Epidermal melanocyte (primary cell): ENCODE measurements around the gene CKM.
"Not testable (repeated sequence)": the region's sequence is repeated elsewhere in the genome, so short reads cannot be mapped to it uniquely, and the experiment has no call there.

Experiments
- DNase-seq: peaks from one replicate; pipeline ENCODE4 v3.0.0; 2011; ENCODE audit warnings: low spot score; ENCODE audit not compliant: insufficient read length

CKM gene

DNA sequence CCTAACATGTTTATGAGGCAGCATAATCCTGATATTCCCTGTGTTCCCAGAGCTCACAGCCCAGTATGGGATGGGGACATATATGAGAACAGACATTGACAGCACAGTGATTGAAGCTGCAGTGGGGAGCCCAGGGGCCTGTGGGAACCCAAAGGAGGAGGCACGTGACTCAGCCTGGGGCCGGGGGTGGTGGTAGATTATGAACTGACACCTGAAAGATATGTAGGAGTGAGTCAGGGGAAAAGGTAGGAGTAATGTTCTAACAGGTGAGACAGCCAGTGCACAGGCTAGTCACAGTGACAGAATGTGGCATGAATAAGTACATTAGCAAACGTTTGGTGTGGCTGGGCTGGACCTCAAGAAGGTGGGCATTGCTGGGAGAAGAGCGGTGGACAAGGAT, 29.0 kb downstream of the CKM start:
- DNase-seq: no peak

DNA sequence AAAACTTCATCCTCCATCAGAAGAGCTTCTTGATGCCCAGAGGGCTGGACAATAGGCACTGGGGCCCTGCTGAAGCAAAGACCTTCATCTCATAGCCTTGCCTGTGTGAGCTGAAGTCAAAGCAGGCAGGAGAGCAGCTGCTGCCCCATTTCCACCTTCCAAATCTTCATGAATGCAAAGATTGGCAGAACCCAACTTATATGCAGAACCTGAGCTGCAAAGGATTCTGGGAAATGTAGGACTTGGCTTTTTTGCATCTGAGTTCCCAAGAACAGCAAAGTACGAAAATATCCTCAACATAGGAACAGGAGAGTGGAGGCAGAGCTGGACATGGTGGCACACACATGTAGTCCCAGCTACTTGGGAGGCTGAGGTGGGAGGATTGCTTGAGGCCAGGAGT, 30.8 kb downstream of the CKM start:
- no peak for DNase-seq

DNA sequence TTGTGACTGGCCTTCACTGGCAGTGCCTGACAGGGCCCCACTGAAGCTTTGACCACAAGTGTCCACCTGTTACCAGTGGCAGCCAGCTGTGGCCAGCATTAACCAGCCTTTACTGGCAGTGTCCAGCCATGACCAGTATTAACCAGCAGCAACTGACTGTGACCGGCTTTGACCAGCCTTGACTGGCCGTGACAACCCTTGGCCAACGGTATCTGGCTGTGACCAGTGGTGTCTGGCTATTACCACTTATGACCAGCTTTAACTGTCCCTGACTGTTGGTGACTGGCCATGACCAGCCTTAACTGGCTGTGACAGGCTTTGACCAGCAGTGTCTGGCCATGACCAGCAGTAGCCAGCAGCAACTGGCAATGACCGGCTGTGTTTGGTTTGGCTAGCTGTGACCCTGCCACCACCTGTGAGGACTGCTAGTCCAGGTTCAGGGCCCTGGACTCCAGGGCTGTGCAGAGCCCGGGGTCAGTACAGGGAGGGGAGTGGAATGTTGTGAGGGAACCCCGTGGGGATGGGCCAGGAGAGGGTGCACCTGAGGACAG, 32.2 kb downstream of the CKM start:
- no peak for DNase-seq

DNA sequence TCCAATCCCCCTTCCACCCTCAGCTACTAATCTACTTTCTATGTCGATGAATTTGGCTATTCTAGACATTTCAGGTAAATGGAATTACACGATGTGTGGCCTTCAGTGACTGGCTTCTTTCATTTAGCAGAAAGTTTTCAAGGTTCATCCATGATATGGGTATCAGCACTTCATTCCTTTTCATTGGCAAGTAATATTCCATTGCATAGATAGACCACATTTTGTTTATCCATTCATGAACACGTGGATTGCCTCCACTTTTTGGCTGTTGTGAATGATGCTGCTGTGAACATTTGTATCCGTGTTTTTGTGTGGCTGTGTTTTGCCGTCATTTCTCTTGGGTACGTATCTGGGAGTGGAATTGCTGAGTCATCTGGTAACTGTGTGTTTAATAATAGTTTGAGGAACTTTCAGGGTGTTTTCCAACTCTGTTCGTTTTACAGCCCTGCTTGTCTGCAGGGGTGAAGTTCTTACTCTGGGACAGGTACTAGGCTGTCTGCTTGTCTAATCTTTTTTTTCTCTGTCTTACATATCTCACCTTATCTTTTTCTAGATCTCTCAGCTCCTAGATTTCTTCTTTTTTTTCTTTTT, 39.1 kb downstream of the CKM start:
- no peak for DNase-seq

DNA sequence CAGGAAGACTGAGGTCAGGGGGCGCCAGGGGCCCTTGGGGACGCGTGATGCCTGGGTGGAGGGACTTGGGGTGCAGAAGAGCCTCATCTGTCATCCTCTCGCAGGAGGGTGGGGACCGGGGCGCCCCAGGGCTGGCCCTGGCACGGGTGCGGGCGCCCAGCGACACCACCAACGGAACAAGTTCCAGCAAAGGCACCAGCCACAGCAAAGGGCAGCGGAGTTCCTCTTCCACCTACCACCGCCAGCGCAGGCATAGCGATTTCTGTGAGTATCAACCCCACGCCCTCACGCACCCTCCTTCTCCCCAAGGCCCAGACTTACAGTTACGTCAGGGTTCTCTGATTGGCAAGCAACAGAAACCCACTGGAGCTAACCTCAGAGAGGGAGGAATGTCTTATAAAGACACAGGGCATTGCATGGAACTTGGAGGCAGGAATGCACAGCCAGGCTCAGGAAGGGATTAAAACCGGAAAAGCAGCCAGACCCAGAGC, 42.2 kb downstream of the CKM start:
- DNase-seq: no peak

DNA sequence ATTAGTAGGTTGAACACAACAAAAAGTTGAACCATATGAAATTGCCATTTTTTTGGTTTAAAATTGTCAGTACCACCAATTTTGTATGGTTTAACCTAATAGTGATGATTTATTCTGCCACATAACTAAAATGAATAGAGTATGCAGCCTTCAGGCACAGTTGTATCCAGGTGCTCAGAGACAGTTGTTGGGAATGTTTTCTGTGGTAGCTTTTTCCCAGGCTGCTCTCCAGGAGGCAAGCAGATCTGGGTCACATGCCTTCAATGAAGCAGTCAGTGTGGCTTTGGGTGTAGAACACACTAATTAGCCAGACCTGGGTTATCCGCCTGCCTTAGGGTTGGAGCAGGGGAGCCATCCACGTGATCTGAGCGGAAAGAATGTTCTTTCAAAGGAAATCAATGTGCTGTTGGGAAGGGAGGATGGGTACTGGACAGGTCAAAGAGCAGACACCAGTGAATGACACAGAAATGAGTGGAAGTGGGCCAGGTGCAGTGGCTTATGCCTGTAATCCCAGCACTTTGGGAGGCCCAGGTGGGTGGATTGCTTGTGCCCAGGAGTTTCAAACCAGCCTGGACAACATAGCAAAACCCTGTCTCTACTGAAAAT, 43.0 kb downstream of the CKM start:
- DNase-seq: no peak

DNA sequence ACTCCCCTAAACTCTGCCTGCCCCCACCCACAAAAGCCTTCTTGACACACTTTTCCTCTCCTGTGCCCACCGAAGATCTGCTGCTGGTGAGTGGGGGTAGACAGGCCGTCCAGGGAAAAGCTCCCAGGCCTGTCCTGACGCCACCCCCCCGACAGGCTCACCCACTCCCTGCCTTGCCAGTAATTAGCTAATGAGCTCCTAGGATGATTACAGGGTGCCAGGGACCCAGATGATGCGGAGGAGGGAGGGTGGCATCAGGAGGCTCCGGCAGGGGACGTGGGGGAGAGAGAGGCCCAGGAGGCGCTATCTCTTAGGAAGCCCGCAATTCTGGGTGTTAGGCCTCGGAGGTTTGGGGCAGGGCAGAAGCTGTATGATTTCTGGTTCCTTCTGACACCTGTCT, 44.6 kb downstream of the CKM start:
- DNase-seq: no peak

DNA sequence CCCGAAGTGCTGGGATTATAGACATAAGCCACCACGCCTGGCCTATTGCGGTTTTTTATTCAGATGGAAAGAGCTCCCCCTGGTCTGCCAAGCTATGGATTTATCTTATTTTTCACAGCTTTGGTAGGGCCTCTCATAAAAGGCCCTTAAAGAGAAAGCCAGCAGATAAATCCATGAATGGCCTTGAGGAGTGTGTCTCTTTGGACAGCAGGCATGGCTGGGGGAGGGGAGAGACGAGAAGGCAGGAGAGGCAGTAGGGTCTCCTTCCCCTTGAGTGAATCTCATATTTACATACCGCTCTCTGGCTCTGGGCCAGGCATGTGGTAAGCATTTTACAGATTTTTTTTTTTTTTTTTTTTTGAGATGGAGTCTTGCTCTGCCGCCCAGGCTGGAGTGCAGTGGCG, 46.4 kb downstream of the CKM start:
- DNase-seq: no peak

DNA sequence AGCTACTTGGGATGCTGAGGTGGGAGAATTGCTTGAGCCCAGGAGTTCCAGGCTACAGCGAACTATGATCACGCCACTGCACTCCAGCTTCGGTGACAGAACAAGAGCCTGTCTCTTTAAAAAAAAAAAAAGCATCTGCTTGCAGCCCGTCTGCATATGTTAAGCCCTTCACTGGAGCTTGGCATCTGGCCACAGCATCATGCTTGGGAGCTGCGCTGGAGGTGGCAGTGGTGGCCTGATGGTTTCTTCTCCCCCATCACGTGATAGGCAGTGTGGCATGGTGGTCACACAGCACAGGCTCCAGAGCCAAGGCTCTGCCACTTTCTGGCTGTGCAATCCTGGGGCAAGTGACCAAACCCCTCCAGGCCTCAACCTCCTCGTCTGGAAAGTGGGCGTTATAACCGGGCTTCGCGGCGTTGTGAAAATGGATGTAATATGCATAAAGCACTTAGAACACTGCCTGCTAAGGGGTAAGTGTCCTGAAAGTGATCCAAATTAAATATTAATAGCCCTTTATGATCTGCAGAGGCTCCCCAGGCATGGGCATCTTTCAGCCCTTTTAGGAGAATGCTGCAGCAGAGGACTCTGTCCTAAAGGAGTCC, 47.2 kb downstream of the CKM start:
- no peak for DNase-seq

DNA sequence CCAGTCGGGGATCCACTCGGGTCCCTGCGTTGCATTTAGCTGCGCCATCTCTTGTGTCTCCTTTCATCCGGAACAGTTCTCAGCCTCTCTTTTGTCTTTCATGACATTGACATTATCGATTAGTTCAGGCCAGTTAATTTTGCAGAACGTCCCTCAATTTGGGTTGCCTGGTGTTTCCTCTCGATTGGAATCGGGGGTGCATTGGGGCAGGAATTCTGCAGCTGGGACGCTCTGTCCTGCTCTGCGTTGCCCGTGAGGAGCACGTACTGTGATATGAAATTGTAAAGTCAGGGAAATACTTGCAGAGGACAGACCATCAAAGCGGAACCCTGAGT, 49.2 kb downstream of the CKM start:
- DNase-seq: no peak

DNA sequence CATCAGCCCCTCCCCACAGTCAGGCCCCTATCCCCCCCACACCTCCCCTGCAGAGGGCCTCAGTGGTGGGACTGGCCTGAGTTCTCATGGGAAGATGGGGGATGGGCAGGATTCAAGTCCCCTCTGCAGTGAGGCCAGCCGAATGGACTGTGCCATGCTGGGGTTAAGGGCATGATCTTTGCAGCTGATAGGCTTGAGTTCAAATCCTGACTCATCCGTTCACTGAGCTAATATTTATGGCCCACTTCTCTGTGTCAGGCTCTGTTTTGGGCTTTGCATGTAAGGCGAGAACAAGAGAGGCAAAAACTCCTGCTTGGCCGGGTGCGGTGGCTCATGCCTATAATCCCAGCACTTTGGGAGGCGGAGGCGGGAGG, 51.0 kb downstream of the CKM start:
- DNase-seq: no peak

DNA sequence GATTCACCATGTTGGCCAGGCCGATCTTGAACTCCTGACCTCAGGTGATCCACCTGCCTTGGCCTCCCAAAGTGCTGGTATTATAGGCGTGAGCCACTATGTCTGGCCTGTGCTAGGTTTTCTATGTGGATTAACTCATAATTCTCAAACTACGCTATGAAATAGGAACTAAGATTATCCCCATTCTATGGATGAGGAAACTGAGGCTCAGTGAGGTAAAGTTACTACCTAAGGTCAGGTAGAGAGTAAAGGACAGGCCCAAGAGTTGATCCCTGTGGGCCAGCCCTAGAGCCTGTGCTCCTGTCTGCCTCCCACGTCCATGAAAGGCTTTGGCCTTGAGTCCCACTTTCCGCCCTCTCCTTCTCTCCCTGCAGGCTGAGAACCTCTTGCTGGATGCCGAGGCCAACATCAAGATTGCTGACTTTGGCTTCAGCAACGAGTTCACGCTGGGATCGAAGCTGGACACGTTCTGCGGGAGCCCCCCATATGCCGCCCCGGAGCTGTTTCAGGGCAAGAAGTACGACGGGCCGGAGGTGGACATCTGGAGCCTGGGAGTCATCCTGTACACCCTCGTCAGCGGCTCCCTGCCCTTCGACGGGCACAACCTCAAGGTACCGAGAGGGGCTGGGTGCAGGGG, 51.5 kb downstream of the CKM start:
- DNase-seq: no peak

DNA sequence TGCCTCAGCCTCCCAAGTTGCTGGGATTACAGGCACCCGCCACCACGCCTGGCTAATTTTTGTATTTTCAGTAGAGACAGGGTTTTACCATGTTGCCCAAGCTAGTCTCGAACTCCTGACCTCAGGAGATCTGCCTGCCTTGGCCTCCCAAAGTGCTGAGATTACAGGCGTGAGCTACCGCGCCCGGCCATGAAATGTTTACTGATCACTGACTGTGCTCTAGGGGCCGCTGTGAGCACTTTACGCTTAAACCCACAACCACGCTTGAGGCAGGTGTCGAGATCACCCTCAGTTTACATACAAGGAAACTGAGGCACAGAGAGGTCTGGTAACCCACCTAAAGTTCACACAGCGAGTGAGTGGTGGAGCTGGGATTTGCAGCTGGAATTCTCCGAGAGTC, 52.7 kb downstream of the CKM start:
- not testable (repeated sequence) for DNase-seq

DNA sequence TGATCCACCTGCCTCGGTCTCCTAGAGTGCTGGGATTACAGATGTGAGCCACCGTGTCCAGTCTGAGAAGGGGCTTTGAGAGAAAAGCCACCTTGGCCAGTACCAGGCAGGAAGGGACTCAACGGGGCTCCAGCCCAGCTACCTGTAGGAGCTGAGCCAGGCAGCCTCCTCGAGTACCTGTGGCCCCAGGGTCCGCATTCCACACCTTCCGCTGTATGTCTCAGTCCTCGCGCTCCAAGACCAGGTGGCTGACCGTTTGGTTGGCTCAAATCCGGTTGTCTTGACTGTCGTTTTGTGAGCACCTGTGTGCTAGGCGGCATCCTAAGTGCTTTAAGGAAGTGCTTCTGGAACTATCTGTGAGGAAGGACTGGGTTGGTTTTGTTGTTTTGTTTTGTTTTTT, 55.4 kb downstream of the CKM start:
- no peak for DNase-seq

DNA sequence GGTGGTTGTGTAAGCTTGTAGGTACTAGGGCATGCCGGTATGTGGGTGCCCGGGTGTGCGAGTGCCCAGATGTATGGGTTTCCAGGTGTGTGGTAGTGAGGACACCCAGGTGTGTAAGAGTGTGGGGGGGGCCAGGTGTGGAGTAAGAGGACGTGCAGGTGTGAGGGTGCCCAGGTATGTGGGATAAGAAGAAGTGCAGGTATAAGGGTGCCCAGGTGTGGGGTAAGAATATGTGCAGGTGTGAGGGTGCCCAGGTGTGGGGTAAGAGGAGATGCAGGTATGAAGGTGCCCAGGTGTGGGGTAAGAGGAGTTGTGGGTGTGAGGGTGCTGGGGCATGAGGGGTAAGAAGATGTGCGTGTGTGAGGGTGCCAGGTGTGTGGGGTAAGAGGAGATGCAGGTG, 57.3 kb downstream of the CKM start:
- no peak for DNase-seq

DNA sequence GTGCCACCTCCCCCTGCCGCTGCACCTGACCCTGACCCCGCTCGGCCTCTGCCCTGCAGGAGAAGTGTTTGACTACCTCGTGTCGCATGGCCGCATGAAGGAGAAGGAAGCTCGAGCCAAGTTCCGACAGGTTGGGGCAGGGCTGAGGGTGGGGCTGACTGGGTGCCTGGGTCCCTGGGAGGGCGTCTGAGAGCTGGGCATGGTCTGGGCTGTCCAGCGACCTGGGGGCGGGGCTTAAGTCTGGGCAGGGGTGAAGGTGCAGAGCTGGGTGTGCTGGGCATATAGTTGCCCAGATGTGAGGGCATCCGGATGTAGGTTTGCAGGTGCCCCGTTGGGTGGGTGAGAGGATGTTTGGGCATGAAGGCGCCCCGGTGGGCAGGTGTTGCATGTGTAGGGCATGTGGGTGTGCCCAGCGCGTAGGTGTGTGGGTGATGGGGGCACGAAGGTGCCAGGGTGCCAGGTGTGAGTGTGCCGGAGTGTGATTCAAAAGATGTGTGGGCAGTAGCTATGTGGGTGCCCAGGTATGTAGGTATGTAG, 57.8 kb downstream of the CKM start:
- no peak for DNase-seq

DNA sequence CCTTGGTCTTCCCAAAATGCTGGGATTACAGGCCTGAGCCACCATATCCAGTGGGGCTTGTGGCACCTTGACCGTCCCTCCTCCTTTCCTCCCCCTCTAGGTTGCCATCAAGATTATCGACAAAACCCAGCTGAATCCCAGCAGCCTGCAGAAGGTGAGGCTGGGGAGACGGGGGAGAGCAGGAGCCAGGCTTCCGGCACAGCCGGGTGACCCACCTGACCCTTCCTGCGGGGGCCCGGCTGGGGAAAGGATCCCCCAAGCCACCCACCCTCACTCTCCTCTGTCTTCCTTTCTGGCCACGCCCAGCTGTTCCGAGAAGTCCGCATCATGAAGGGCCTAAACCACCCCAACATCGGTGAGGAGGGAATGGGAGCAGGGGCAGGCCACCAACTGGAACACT, 59.7 kb downstream of the CKM start:
- DNase-seq: no peak

DNA sequence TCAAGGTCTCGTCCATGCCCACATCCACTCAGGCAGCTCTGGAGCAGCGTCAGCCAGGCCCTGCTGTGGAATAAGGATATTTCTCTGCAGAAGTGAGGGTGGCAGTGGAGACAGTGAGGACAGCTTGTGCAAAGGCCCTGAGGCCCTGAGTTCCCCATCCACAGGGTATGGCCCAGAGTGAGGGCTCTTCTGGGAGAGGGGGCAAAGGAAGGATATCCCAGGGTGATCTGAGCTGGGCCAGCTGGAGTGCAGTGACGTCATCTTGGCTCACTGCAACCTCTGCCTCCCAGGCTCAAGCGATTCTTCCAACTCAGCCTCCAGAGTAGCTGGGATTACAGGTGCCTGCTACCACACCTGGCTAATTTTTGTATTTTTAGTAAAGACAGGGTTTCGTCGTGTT, 60.1 kb downstream of the CKM start:
- DNase-seq: no peak

DNA sequence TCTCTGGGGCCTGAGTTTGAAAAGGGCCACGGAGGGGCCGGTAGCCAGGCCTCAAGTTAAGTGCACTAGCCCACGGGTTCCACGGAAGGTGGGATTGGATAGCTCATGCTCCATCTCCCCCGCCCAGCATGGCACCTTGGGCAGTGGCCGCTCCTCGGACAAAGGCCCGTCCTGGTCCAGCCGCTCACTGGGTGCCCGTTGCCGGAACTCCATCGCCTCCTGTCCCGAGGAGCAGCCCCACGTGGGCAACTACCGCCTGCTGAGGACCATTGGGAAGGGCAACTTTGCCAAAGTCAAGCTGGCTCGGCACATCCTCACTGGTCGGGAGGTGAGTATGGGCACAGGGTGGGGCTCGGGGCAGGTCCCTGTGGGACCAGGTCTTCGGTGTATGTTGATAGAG, 63.8 kb downstream of the CKM start:
- no peak for DNase-seq

DNA sequence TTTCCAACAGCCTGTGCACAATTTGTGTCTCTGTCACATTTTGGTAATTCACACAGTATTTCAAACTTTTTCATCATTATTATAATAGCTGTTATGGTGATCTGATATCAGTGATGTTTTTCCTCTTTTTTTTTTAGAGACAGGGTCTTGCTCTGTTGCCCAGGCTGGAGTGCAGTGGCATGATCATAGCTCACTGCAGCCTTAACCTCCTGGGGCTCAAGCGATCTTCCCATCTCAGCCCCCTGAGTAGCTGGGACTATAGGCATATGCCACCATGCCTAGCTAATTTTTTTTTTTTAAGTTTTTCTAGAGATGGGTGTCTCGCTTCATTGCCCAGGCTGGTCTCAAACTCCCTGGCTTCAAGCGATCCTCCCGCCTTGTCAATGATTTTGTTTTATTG, 65.8 kb downstream of the CKM start:
- no peak for DNase-seq
